NCI-H2081 treated with DMSO at 0.1 percent for 48 hours (cell line): Measurements from ENCODE around the gene CASQ2.

Experiments used
- DNase-seq: peaks from one replicate; lab custom pipeline; 2025; lab: John Stamatoyannopoulos, UW

The CASQ2 gene

GRCh38 chr1:115768549-115768948 lies at the start of gene CASQ2:
Gene CASQ2, minus strand, starts transcription at chr1:115768714. Its CDS starts 173 bp downstream, at chr1:115768541.
- no peak for DNase-seq

DNA sequence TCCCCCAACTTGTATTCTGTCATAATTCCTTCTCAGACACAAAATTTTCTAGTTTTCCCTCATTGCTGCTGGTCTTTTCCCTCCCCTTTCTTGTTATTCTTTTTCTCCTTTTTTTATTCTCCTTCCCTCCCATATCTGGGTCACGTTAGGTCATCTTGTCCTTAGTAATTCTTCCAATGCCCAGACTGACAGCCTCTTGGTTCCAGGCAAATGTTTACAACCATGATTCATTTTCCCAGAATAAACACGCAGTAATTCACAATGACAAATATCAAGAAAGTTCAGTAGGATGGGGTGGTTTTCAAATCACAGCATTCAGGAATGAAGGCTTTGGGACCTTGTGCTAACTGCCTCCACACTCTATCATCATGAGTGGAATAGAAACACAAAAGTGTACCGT lies 47.2 kb upstream of the CASQ2 start:
- DNase-seq = no peak

- DNase-seq = no peak
Observed at GRCh38 chr1:115814685-115815398, 46.3 kb upstream of the CASQ2 start.

GRCh38 chr1:115813727-115814126 lies 45.2 kb upstream of the CASQ2 start:
- DNase-seq = no peak

- DNase-seq = no peak
Observed at GRCh38 chr1:115811140-115811828, 42.8 kb upstream of the CASQ2 start.

DNA sequence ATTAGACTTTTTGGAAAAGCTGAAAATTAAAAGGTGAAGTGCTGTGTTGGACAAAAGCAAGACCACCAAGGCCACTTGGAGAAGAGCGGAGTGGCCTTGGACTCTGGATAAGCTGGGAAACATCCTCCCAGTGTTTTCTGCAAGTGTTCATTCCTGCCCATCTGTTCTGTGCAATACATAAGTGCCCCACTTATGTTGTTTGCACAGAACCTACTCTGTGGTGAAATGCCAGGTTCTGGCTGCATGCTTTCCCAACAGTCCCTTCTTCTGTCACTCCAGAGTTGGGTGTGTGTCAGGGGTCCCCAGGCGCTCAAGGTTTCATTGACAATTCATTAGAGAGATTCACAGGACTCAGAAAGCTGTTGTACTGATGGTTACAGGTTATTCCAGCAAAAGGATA lies 42.1 kb upstream of the CASQ2 start:
- no peak for DNase-seq

DNA sequence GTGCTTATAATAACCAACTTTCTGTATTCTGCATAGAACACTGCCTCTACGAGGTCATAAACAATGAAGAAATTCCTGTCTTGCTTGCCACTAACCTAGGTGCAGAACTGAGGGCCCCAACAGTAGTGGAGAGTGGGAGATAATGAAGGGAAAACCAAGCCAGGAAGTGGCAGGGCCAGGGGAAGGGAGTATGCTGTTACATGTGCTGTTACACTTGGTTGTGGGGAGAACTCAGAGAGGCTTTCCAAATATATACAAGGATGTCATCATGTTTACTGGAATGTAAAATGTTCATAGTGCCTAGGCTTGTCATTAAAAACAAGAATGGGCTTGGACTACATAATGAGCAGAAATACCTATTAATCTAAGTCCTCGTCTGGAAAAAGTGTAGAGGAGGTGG lies 41.3 kb upstream of the CASQ2 start:
- DNase-seq = no peak

- no peak for DNase-seq
Observed at GRCh38 chr1:115809076-115809475, 40.6 kb upstream of the CASQ2 start.

GRCh38 chr1:115807723-115808122 lies 39.2 kb upstream of the CASQ2 start:
- peak; percentile 5 for DNase-seq

GRCh38 chr1:115805597-115805996 lies 37.1 kb upstream of the CASQ2 start:
- DNase-seq = no peak

- DNase-seq = no peak
Observed at GRCh38 chr1:115802416-115802815, 33.9 kb upstream of the CASQ2 start.

DNA sequence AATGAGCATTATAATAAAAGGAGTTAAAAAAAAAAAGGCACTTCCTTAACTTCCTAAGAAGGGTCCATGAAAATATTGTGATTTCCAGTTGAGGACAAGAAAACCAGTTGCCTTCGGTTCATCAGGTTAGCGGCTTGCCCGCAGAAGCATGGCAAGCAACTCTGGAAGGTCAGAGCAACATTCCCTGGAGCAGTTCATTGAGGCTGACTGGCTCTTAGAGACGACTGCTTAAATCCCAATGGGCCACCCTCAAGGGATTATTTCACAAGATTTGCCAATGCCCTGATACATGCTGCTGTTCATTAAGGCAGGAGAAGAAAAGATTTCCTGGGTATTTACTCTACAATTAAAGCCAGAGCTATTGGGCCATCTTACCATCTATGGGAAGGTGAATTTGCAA lies 29.0 kb upstream of the CASQ2 start:
- DNase-seq = no peak

DNA sequence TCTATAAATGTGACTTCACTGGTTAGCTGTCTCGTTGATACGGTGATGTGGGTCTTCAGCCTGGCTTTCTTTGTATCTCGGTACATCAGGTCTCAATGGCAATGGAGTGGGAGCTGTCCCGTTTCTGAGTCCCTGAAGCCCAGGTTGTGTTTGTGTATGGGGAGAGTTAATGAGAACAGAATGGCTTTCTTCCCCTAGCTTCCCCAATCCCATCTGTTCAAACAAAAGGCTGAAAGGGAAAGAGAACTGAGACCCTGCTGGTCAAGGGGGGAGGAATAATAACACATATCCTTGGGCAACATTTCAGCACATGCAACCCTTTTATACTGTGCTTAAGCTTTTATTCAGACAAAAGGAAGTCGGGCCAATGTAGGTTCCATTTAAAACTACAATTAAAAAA lies 28.4 kb upstream of the CASQ2 start:
- DNase-seq = no peak

GRCh38 chr1:115796036-115796435 lies 27.5 kb upstream of the CASQ2 start:
- DNase-seq = no peak

DNA sequence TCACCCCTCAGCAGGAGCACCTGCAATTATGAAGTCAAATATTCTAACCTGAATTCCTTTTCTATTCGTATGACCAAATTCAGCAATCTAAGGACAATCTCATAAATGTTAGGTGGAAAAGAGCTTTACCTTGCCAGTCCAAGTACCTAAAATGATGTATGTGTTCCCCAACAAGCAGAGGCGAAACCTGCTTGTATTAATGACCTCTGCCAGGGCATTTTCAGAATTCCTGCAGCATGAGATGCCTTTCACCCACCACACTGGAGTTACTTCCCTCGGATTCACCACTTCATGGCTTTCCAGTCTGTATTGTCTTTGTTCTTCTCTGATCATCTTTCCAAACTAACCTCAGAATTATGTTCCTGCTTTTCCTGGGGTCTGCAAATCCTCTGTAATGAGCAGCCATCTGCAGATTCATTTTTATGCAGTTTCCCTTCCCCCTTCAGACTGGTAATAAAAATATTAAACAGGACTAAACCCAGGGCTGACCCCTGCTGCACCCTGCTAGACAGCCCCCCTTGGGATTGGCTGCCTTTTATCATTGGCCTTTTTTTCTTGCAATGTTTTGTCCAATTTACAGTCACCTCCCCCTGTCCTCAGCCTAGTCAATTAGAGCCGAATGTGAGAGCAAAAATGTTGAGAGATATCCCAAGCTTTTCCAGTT lies 26.6 kb upstream of the CASQ2 start:
- no peak for DNase-seq

GRCh38 chr1:115793162-115793561 lies 24.6 kb upstream of the CASQ2 start:
- DNase-seq = no peak

- DNase-seq = no peak
Observed at GRCh38 chr1:115791816-115792215, 23.3 kb upstream of the CASQ2 start.

DNA sequence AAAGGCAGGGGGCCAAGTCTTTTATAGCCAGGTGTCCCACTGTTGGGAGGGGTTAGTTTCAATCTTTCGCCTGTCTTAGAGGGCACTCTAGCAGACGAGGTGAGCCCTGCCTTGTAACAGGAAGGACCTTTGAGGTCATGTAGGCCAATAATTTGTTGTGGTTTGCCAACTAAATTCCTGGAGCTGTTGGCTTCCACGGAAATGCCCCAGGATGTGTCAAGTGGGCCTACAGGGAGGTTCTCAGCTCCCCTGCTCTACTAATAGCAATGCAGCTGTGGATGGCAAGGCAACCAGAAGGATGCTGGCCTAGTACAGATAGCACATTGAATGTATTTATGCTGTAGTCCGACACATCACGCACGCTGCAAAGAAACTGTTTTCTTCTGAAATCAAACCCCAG lies 22.3 kb upstream of the CASQ2 start:
- no peak for DNase-seq

DNA sequence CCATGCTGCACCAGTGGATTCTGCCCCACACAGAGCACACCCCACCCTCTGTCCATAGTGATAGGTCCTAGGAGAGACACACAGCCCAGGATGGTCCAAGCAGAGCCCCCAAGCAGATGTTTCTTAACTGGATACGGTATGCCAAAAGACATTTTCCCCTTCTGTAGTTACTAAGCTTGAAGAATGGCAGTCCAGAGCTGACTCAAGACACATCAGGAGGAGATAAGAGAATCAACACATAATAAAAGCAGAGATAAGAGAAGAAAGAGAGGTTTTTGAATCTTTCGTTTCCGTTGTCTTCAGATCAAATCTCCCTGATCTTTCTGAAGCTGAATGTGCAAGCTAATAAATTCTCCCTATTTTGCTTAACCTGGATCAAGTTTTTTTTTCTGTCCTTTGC lies 21.8 kb upstream of the CASQ2 start:
- no peak for DNase-seq

DNA sequence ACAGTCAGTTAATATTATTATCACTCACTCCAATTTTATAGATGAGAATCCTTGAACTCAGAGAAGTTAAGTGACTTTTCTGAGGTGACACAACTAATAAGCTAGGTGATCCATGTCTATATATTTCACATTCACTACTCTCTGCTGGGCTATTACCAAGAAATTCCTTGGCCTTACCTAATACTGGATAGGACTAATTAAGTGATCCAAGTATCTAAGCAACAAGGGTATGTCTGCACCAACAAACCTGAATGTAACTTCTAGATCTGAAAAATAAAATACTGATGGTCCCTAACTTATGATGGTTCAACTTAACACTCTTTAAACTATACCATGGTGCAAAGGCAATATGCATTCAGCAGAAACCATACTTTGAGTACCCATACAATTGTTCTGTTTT lies 14.8 kb upstream of the CASQ2 start:
- DNase-seq = no peak

DNA sequence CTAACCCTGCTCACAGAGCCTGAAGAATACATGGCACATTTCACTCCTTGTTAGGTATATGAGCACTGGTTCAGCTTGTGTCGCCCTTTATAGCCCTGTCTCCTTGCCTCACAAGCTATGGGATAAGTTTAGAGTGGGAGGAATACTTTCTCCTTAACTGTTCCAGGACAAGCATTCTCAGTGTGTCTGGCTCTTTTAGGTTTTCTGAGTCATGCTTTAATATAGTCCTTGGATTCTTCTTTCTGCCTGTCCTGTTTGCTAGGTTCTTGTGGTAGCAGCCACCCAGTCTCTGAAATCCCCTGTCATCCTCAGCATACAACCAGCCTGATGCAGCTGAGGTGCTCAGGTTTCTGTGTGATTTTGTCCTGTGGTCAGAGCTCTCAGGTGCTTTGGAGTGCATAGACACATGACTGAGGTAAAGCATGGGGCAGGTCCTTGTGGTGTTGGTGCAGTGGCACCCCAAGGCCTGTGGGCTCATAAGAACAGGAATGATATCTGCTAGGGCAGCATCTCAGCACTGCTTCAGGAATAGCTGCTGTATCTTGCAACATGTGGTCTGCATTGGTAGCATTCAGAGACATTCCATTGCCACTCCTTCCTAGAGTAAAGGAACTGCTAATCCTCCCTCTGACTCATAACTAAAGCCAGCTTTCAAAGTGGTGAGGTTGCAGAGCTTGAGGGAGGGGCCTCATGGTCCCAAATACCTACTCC lies 14.2 kb upstream of the CASQ2 start:
- no peak for DNase-seq

DNA sequence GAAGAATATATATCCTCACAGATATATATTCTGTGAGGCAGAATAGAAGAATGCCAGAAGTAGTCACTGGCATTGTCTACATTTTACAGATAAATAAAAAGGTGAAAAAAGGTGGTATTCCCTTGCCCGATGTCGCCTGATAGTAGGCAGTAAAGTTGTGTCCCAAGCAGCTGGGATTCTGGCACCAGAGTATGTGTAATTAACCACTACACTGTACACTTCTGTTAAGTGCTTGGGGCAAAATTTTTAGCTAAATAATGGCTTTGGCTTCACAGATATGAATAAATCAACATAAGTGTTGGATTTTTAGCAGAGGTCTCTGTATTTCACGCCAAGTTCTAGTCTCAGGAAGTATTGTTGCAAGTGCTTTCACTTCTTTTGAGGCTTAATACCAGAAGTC lies 13.3 kb upstream of the CASQ2 start:
- DNase-seq = peak; percentile 4

- DNase-seq = no peak
Observed at GRCh38 chr1:115781343-115781742, 12.8 kb upstream of the CASQ2 start.
